Stimulated activated naive B cell treated with anti-CD40 and anti-IgM and Interleukin-4, amounts not matched to agents 10 μg/mL and 1 μg/mL and 100 μg/mL, for 72 hours (primary cell): ENCODE data around the gene DZIP3.

Source experiments
- ATAC-seq, 2 donors: fragments of 150-1000 bp; cut with Tn5 transposase; replicated peaks; 2 replicates each; pipeline ENCODE4 v1.10.0; 2021; ENCODE audit warnings: moderate library complexity in 1 of 2
- DNase-seq: peaks from one replicate; pipeline ENCODE4 v3.0.0; 2021
- H3K27ac Mint-ChIP-seq: one replicate; pipeline ENCODE4 v1.8.0; 2022; ENCODE audit warnings: mild to moderate bottlenecking, mixed read lengths
- H3K27me3 Mint-ChIP-seq, 2 donors: one replicate each; pipeline ENCODE4 v1.8.0; 2022; ENCODE audit warnings: mixed read lengths in 2 of 2
- H3K36me3 Mint-ChIP-seq, 2 donors: one replicate each; pipeline ENCODE4 v1.8.0; 2022; ENCODE audit warnings: mixed read lengths in 2 of 2, mild to moderate bottlenecking in 1 of 2
- H3K4me1 Mint-ChIP-seq, 2 donors: one replicate each; pipeline ENCODE4 v1.8.0; 2022; ENCODE audit warnings: mixed read lengths in 2 of 2, mild to moderate bottlenecking in 1 of 2
- H3K4me3 Mint-ChIP-seq, 2 donors: one replicate each; pipeline ENCODE4 v1.8.0; 2022; ENCODE audit warnings: mild to moderate bottlenecking in 2 of 2, mixed read lengths in 2 of 2, moderate library complexity in 1 of 2
- H3K9me3 Mint-ChIP-seq, 2 donors: one replicate each; pipeline ENCODE4 v1.8.0; 2022; ENCODE audit warnings: mixed read lengths in 2 of 2, mild to moderate bottlenecking in 1 of 2

The DZIP3 gene, protein sequence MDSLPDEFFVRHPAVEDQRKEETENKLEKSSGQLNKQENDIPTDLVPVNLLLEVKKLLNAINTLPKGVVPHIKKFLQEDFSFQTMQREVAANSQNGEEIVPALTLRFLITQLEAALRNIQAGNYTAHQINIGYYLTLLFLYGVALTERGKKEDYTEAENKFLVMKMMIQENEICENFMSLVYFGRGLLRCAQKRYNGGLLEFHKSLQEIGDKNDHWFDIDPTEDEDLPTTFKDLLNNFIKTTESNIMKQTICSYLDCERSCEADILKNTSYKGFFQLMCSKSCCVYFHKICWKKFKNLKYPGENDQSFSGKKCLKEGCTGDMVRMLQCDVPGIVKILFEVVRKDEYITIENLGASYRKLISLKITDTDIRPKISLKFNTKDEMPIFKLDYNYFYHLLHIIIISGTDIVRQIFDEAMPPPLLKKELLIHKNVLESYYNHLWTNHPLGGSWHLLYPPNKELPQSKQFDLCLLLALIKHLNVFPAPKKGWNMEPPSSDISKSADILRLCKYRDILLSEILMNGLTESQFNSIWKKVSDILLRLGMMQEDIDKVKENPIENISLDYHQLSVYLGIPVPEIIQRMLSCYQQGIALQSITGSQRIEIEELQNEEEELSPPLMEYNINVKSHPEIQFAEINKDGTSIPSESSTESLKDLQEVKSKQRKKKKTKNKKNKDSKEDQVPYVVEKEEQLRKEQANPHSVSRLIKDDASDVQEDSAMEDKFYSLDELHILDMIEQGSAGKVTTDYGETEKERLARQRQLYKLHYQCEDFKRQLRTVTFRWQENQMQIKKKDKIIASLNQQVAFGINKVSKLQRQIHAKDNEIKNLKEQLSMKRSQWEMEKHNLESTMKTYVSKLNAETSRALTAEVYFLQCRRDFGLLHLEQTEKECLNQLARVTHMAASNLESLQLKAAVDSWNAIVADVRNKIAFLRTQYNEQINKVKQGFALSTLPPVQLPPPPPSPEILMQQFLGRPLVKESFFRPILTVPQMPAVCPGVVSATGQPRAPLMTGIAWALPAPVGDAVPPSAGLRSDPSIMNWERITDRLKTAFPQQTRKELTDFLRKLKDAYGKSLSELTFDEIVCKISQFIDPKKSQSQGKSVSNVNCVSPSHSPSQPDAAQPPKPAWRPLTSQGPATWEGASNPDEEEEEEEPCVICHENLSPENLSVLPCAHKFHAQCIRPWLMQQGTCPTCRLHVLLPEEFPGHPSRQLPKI

DNA sequence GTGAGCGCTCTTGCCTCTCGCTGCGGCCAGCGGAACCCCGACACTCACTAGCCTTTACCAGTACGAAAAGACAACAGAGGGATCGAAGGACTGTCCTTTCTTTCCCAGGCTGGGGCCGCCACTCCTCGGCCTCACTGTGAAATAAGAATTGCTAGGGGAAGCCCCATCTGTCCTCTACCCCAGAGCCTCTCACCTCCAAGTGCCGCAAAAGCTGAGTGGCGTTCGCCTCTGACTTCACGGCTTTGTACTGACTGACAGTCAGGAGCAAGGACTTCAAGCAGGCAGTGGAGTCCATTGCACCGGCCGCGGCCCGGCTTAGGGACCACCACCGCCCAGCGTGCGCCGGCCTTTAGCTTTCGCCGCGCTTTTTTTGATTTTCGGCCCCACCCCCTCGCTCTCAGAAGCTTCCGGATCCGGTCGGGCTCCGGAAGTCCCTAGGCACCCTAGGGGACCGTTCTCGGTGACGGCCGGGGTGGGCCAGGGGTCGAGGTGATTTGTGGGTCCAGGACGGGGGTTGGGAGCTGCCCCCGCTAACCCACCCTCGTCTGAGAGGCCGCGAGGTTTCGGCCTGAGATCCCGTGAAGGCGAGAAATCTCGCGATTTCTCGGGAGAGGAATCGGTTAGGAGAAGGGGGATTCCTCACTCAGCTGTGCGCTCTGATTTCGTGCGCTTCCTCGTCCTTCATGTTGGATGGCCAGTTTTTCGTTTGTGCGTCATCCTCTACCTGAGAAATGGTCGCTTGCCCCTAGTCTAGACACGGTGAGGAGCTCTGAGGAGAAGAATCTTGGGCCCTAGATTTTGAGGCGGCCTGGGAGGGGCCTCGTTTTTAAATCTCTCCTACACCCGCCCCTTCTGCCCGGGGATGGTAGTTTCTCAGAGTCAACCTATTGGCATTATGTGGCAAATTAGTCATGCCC lies at the start of gene DZIP3, which contains the start of gene CIP2A:
Gene DZIP3 (plus strand): TSS at position 642 of the 917 bp plus-strand sequence. CDS start 15,685 bp downstream, outside the sequence.
Gene CIP2A (minus strand): TSS at position 358 of the 917 bp plus-strand sequence. CDS start 63 bp downstream, at position 295.
- H3K27ac Mint-ChIP-seq, result peak within 1 kb of the TSS; percentile 99
- peak; percentile 94 to 95 for ATAC-seq
- H3K4me1 Mint-ChIP-seq, result peaks cover 18 to 34% of the 10 kb centered on the region in 2 donors
- no peaks in the 10 kb centered on the region for H3K9me3 Mint-ChIP-seq
- H3K36me3 Mint-ChIP-seq, result peaks cover 4 to 6% of the 10 kb centered on the region in 2 donors
- peak within 1 kb of the TSS; percentile 97 to 99 for H3K4me3 Mint-ChIP-seq
- H3K27me3 Mint-ChIP-seq, result no peaks in the 10 kb centered on the region
- peak; percentile 96 for DNase-seq

DNA sequence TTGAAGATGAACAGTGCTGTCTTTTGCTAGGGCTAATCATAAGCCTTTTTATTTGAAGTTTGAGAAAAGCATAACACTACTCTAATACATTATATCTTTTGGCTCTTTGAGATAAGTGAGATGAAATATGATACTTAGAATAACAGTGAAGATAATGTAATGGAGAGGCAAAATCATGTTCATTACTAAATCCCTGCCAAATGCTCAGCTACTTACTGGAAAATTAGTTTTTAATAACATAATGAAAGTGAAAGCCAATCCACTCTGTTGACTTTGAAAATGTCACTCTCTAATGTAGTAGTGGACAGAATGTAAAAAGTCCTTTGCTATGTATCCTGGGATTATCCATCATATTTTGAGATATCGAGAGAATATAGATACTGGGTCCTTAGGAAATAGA lies 43.3 kb upstream of the DZIP3 start:
- ATAC-seq, result no peak
- no peaks in the 10 kb centered on the region for H3K9me3 Mint-ChIP-seq
- no peak for DNase-seq
- H3K36me3 Mint-ChIP-seq, result peaks cover 13 to 22% of the 10 kb centered on the region in 2 donors
- no peak overlapping the region for H3K27ac Mint-ChIP-seq
- no peaks in the 10 kb centered on the region for H3K27me3 Mint-ChIP-seq
- H3K4me3 Mint-ChIP-seq, result peak overlapping the region; percentile 3 to 27
- no peaks in the 10 kb centered on the region for H3K4me1 Mint-ChIP-seq

DNA sequence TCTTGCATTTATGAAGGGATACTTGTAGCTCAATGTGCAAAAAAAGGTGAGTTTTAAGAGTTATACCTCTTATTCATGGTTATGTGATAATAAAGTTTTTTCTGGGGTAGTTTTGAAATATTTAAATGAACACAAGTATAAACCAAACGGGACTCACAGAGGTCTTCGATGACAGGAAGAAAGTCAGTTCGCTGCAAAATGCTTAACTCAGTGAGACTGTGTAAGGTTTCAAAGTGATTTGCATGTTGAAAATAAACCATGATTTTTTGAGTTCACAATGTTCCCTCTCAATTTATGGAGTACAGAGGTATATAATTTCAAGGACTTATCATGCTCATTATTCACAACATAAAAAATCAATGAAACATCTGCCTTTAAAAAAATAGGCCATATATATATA lies 42.8 kb upstream of the DZIP3 start:
- Mint-ChIP-seq H3K9me3 (no peaks in the 10 kb centered on the region), H3K4me1 (no peaks in the 10 kb centered on the region), H3K27ac (no peak overlapping the region), H3K4me3 (peak overlapping the region; percentile 3 to 27), H3K36me3 (peaks cover 13 to 22% of the 10 kb centered on the region in 2 donors), H3K27me3 (no peaks in the 10 kb centered on the region)
- DNase-seq (no peak), ATAC-seq (no peak)

DNA sequence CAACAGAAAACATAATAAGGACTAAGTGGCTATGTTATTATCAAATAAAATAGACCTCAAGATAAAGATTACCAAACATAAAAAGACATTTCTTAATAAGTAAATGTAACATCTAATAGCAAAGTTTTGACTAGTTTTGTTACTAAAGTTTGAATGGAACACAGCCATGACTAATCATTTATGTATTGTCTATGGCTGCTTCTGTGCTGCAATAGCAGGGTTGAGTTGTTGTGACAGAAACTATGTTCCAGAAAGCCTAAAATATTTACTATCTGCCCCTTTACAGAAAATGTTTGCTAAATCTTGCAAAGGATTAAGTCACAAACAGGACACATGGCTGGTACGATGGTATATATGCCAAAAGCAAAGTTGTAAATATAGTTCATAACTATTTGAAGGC lies 41.2 kb upstream of the DZIP3 start:
- H3K9me3 Mint-ChIP-seq, result no peaks in the 10 kb centered on the region
- H3K27ac Mint-ChIP-seq, result peak overlapping the region; percentile 47
- peaks cover 7 to 10% of the 10 kb centered on the region in 2 donors for H3K4me1 Mint-ChIP-seq
- H3K36me3 Mint-ChIP-seq, result peaks cover 10 to 24% of the 10 kb centered on the region in 2 donors
- ATAC-seq (no peak), DNase-seq (no peak)
- no peaks in the 10 kb centered on the region for H3K27me3 Mint-ChIP-seq
- no peak overlapping the region for H3K4me3 Mint-ChIP-seq

DNA sequence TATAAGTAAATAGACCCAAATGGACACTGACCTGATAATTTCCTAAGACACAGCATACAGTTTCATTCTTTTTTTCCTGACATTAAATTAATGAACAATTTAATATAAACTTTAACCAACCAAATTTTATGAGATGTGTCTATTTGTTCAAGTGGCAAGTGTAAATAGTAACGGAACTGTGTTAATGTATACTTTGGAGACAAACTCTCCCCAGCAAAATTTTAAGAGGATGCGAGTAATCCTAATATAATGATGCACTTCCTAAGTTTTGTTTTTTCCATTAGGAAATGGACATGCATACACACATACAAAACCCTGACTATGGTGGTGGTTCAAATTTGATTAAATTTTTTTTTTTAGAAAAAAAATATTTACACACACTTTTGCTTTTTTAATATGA lies 40.6 kb upstream of the DZIP3 start:
- H3K4me1 Mint-ChIP-seq, result peaks cover 7 to 10% of the 10 kb centered on the region in 2 donors
- ATAC-seq (no peak), DNase-seq (no peak)
- no peak overlapping the region for H3K4me3 Mint-ChIP-seq
- H3K9me3 Mint-ChIP-seq, result no peaks in the 10 kb centered on the region
- H3K27ac Mint-ChIP-seq, result no peak overlapping the region
- H3K36me3 Mint-ChIP-seq, result peaks cover 4 to 19% of the 10 kb centered on the region in 2 donors
- no peaks in the 10 kb centered on the region for H3K27me3 Mint-ChIP-seq

DNA sequence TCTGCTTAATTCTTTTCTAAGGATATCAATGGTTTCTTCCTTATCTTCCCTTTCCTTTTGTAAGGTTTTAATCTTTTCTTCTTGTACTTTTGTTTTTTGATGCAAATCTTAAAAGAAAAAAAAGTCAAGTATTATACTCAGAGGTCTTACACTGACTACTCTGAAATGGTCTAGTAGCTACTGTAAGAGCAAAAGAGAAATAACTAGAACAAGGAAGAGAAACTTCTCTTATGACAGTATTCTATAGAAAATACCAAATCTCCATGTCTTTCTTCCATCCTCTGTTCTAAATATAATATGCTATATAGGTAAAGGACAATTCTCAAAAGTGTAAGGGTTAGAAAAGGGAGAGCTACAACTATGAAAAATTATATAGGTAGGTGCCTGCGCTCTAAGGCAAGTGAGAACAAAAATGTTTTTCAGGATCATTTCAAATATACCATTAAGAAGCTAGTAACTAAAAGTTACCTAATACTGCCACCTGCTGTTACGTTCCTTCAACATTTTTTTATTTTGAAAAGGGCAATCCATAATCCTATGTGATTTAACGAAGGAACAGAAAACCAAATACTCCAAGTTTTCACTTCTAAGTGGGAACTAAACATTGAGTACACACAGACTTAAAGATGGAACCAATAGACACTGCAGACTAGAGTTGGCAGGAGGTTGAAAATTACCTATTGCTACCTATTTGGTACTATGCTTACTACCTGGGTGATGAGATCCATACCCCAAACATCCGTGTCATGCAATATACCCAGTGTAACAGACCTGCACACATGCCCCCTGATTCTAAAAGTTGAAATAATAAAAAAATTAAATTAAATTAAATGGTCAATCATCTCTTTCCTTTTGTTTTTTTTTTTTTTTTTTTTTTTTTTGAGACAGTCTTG lies 37.0 kb upstream of the DZIP3 start:
- DNase-seq (no peak), ATAC-seq (peak; percentile 51 to 67)

DNA sequence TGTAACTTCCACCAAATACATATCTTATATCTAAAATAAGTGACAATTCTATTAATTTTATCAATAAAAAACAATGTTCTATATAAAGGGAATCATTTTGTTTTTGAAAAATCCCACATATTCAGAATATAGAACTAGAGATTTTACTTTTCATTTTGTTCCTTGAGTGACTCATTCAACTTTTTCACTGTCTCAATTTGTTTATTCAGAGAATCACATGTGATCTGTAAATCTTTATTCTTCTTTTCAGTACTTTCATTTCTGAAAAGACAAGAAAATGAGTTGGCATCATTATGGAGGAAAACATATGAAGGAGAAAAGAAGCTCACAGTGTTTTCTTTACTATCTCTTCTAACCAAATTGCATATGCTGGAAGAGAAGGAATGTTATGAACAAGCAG lies 35.3 kb upstream of the DZIP3 start:
- Mint-ChIP-seq H3K4me1 (peaks cover 9 to 10% of the 10 kb centered on the region in 2 donors), H3K27me3 (no peaks in the 10 kb centered on the region), H3K36me3 (peaks cover 11 to 29% of the 10 kb centered on the region in 2 donors), H3K4me3 (no peak overlapping the region), H3K9me3 (no peaks in the 10 kb centered on the region), H3K27ac (no peak overlapping the region)
- no peak for DNase-seq
- no peak for ATAC-seq

More for the DNA sequence above, 37.0 kb upstream of the DZIP3 start:
- Mint-ChIP-seq H3K27ac (no peak overlapping the region), H3K27me3 (no peaks in the 10 kb centered on the region), H3K4me3 (no peak overlapping the region), H3K4me1 (peaks cover 9 to 10% of the 10 kb centered on the region in 2 donors), H3K36me3 (peaks cover 9 to 23% of the 10 kb centered on the region in 2 donors), H3K9me3 (no peaks in the 10 kb centered on the region)

DNA sequence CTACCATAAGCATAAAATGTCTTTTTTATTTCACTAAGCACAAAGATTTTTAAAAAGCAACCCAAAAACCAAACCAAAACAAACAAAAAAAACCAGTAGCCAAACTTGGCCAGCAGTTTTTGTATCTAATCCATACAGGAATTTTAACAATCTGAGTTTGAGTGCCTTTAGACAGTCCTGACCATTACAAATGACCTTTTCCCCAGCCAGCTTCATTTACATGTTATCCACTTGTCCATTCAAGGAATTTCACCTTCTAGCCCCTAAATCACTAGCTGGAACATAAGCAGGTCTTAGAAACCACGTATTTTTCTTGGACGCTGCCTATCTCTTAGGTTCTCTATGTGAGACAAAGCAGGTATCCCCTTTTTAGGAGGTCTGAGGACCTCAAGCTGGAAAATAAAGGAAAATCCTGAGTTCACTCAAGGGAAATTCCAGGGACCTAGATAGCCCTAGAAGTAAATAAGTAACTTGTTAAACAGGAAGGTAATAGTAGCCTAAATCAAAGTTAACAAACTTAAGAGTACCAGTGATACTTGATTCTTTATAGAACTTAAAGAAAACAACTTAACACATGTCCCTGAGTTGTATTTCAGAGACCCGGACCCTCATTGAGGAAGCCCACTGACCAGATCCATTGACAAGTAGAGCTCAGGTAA lies 34.5 kb upstream of the DZIP3 start:
- no peak for ATAC-seq
- Mint-ChIP-seq H3K4me1 (peaks cover 9 to 10% of the 10 kb centered on the region in 2 donors), H3K9me3 (no peaks in the 10 kb centered on the region), H3K4me3 (no peak overlapping the region), H3K27ac (no peak overlapping the region), H3K36me3 (peaks cover 14 to 30% of the 10 kb centered on the region in 2 donors), H3K27me3 (no peaks in the 10 kb centered on the region)
- no peak for DNase-seq

DNA sequence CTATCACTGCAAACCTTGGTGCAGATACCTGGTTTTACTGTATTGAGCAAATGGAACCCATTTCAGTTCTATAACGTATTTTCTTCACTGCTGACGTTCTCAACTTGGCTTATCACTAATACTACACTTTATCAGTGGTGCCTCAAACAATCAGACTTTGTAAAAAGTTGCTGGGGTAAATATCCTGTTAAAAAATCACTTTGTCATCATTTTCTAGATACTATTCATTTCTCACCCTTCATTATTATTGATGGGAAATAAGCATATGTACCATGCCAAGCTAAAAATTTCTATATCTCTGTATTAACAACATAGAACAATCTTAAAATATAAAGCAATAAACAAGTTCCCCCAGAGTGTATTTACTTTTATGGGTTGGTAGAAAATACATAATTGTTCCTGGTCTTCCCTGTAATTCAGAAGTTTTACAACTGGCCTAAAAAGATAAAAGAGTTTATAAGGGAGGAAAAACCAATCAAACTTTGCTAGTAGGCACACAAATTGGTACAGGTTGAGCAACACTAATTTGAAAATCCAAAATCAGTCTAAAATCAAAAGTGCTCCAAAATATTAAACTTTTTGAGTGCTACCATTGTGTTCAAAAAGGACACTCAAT lies 33.4 kb upstream of the DZIP3 start:
- Mint-ChIP-seq H3K27ac (no peak overlapping the region), H3K4me3 (no peak overlapping the region), H3K36me3 (peaks cover 15 to 32% of the 10 kb centered on the region in 2 donors), H3K4me1 (peaks cover 9 to 10% of the 10 kb centered on the region in 2 donors), H3K9me3 (no peaks in the 10 kb centered on the region), H3K27me3 (no peaks in the 10 kb centered on the region)
- ATAC-seq (no peak), DNase-seq (no peak)

DNA sequence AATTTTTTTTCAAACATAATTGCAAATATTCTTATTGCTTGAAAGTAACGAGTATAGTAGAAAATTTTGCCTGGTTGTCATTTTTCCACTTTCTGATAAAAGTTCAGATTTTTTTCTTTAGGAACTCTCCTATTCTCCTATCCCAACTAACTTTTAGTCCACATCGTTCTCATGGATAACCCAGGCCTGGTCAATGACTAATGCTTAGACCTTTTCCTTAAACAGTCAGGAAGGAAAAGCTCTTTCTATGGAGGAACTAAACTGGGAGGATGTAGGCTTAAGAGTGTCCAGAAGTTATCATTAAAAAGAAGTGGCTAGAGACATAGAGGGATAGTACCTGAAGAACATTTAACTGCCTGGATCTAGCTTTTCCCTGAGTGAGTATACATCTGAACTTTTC lies 27.0 kb upstream of the DZIP3 start:
- Mint-ChIP-seq H3K27ac (no peak overlapping the region), H3K27me3 (no peaks in the 10 kb centered on the region), H3K9me3 (no peaks in the 10 kb centered on the region), H3K4me3 (no peak overlapping the region), H3K4me1 (peaks cover 0 to 6% of the 10 kb centered on the region in 2 donors), H3K36me3 (peaks cover 11 to 25% of the 10 kb centered on the region in 2 donors)
- ATAC-seq, result no peak
- no peak for DNase-seq

DNA sequence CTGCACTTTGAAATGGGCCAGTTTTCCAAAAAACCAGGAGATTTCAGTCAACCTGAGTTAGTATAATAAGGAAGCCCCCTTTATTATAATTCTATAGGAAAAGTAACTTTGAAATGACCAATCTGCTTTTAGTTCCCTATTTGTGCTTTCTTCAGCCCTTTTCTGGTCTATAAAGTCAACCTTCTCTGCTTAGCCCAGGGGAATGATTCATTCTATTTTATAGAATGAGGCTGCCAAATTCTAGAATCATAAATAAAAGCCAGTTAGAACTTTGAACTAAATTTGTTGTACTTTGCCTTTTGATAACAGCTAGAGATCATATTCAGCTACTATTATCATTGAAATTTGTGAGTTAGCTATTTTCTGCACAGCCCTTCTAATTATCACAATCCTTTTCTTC lies 25.0 kb upstream of the DZIP3 start:
- no peaks in the 10 kb centered on the region for H3K9me3 Mint-ChIP-seq
- ATAC-seq, result no peak

DNA sequence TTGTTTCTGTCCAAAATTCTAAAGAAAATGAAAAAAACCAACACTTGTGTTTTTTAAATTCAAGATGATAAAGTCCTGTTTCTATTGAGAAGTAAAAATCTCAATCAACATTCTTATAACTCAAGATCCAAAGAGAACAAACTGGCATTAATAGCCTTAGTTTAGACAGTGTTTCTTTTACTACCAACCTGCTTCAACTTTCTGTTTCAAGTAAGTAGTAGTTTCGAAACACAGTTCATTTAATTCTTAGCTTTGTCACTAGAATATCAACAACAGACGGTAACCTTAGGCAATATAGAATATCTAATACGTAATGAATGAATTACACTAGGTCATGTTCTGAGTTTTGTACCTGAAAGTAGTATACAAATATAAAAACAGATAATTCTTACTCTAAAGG lies 24.0 kb upstream of the DZIP3 start:
- Mint-ChIP-seq H3K27me3 (no peaks in the 10 kb centered on the region), H3K36me3 (peaks cover 9 to 15% of the 10 kb centered on the region in 2 donors)
- no peak for ATAC-seq

More for the DNA sequence above, 25.0 kb upstream of the DZIP3 start:
- H3K36me3 Mint-ChIP-seq, result peaks cover 6 to 15% of the 10 kb centered on the region in 2 donors
- H3K4me1 Mint-ChIP-seq, result peaks cover 0 to 6% of the 10 kb centered on the region in 2 donors
- DNase-seq, result no peak
- no peak overlapping the region for H3K27ac Mint-ChIP-seq
- no peaks in the 10 kb centered on the region for H3K27me3 Mint-ChIP-seq
- no peak overlapping the region for H3K4me3 Mint-ChIP-seq

More for the DNA sequence above, 24.0 kb upstream of the DZIP3 start:
- Mint-ChIP-seq H3K4me3 (no peak overlapping the region), H3K27ac (no peak overlapping the region), H3K4me1 (peaks cover 0 to 6% of the 10 kb centered on the region in 2 donors), H3K9me3 (no peaks in the 10 kb centered on the region)
- DNase-seq, result no peak
